Ovary (tissue), 9 donors: Measurements from ENCODE around the gene SLC41A3. TPM values are rescaled to one million over a fixed set of nuclear protein-coding genes. Genes with fewer than 3 reads are reported as not detected.
"Not testable (repeated sequence)": the region's sequence is repeated elsewhere in the genome, so short reads cannot be mapped to it uniquely, and the experiment has no call there.

Source experiments
- DNase-seq, 5 donors: peaks; one replicate each; pipeline ENCODE4 v3.0.0-alpha.2; 2019 to 2020
- H3K27ac ChIP-seq, 2 donors: fragments of 200-600 bp; one replicate each; pipeline versions ENCODE4 v1.5.1 to v1.8.0; 2019 to 2022
- H3K27me3 ChIP-seq: fragments of 200-600 bp; one replicate; pipeline ENCODE4 v1.8.0; 2022
- H3K36me3 ChIP-seq: fragments of 200-600 bp; sonication (generic); one replicate; pipeline ENCODE4 v1.5.1; 2019
- H3K4me1 ChIP-seq: one replicate; pipeline ENCODE4 v1.8.1; 2013; ENCODE audit warnings: mild to moderate bottlenecking, moderate library complexity; ENCODE audit not compliant: insufficient read depth
- H3K4me3 ChIP-seq: fragments of 200-600 bp; sonication (generic); one replicate; pipeline ENCODE4 v1.5.1; 2017
- H3K9me3 ChIP-seq, 2 donors: fragments of 200-600 bp in 1 of 2; sonication (generic) in 1 of 2; one replicate each; pipeline versions ENCODE4 v1.5.1 to v1.8.1; 2013 to 2019; ENCODE audit warnings: mild to moderate bottlenecking in 1 of 2, moderate library complexity in 1 of 2
- CTCF ChIP-seq, 3 donors: fragments of 450-650 bp in 2 of 3; fragments of 200-600 bp in 1 of 3; IDR thresholded peaks; one replicate each; pipeline versions ENCODE4 v1.5.1 to v1.8.0; 2016 to 2022; ENCODE audit warnings: antibody characterized with exemption in 3 of 3, mild to moderate bottlenecking in 1 of 3
- EP300 ChIP-seq: sonication (generic); formaldehyde crosslinking; IDR thresholded peaks from one replicate; pipeline ENCODE4 v1.6.1; 2017; ENCODE audit warnings: antibody characterized with exemption
- POLR2A ChIP-seq: fragments of 450-650 bp; IDR thresholded peaks from one replicate; pipeline ENCODE4 v1.6.1; 2017; ENCODE audit warnings: antibody characterized with exemption, mild to moderate bottlenecking, moderate library complexity
- WGBS, 3 donors: extraction: QIAGEN DNeasy Blood & Tissue Kit in 1 of 3; methylation state at CpG; one replicate each; pipeline versions ENCODE4 v1.1.5 to v1.1.7; 2013 to 2017; 5-methylcytosine and 5-hydroxymethylcytosine counted together
- intact Hi-C, 4 donors: fragments of 100-400 bp; cut with DNase I; formaldehyde crosslinking; loops; one replicate each; pipeline versions ENCODE4 v1.11.0 to v1.15.1; 2022 to 2023
- polyA plus RNA-seq, 2 donors: library from polyadenylated mRNA; stranded (reverse); fragments of 200-250 nt in 1 of 2; fragments of 350-450 nt in 1 of 2; fragmentation: Illumina TruSeq in 1 of 2; extraction: RNeasy Lipid Tissue Mini Kit (QIAGEN cat#74804) in 1 of 2; gene quantifications; one replicate each; pipeline ENCODE4 v1.2.3, GENCODE V29; 2013 to 2014
- total RNA-seq, 7 donors: library from RNA; depleted of rRNA in 2 of 7; stranded (reverse); fragments of >200 nt in 2 of 7; fragmentation: NEBNext Ultra II Directional in 3 of 7; extraction: Animal tissue kit (Norgen Biotek cat#: 25700) in 3 of 7; gene quantifications; one replicate each; pipeline versions ENCODE4 v1.1.0 to v1.2.4, GENCODE V29; 2016 to 2023
- donor health status: DM: no; HTN: no; CAD: no; lungs with moderate emphysema.
- donor health status: DM: no; HTN: no; CAD: no.
- donor health status: Bipolar disorder and iron deficiency.
- donor health status: DM: yes; HTN: yes; CAD: no.
- donor health status: DM: no; HTN: no; CAD: no.
- donor health status: DM: yes; HTN: yes; CAD: no.

SLC41A3 gene
- total and polyA plus RNA-seq, 9 donors: 58.1 to 107 (median 77.7) TPM

- no peak for DNase-seq
- intact Hi-C loops: no loop called here
- H3K4me3 ChIP-seq: no peak overlapping the region
- no peaks in the 10 kb centered on the region for H3K36me3 ChIP-seq
- no peaks in the 10 kb centered on the region for H3K9me3 ChIP-seq
- 72 to 80% (median 76%) methylated on average over 18 of the region's 18 CpGs for WGBS, 3 donors
- H3K4me1 ChIP-seq: no peaks in the 10 kb centered on the region
- TF ChIP-seq POLR2A (no peak), CTCF (IDR thresholded peaks at IDR 0.05) (no peak), EP300 (no peak)
- H3K27ac ChIP-seq: no peak overlapping the region
- H3K27me3 ChIP-seq: no peaks in the 10 kb centered on the region
Measured at GRCh38 chr3:126100634-126101301, 16.8 kb upstream of the SLC41A3 start.

- WGBS, 3 donors: 83 to 90% (median 83%) methylated on average over 4 of the region's 4 CpGs
- Histone ChIP-seq H3K27ac (no peak overlapping the region), H3K4me1 (no peaks in the 10 kb centered on the region), H3K4me3 (no peak overlapping the region), H3K9me3 (no peaks in the 10 kb centered on the region), H3K27me3 (no peaks in the 10 kb centered on the region), H3K36me3 (no peaks in the 10 kb centered on the region)
- TF ChIP-seq CTCF (IDR thresholded peaks at IDR 0.05) (no peak), POLR2A (no peak), EP300 (no peak)
- intact Hi-C loops: no loop called here
- no peak for DNase-seq
Measured at GRCh38 chr3:126100269-126100633, 16.3 kb upstream of the SLC41A3 start.

- no peak for DNase-seq
- H3K36me3 ChIP-seq: no peaks in the 10 kb centered on the region
- WGBS, 3 donors: 66 to 71% (median 70%) methylated on average over 2 of the region's 2 CpGs
- no peaks in the 10 kb centered on the region for H3K4me1 ChIP-seq
- no peaks in the 10 kb centered on the region for H3K9me3 ChIP-seq
- no peak overlapping the region for H3K27ac ChIP-seq
- H3K27me3 ChIP-seq: no peaks in the 10 kb centered on the region
- H3K4me3 ChIP-seq: no peak overlapping the region
- TF ChIP-seq CTCF (IDR thresholded peaks at IDR 0.05) (no peak), EP300 (no peak), POLR2A (no peak)
- intact Hi-C loops: no loop called here
Measured at GRCh38 chr3:126098391-126098858, 14.5 kb upstream of the SLC41A3 start.

GRCh38 chr3:126097801-126098200 lies 13.9 kb upstream of the SLC41A3 start:
- H3K36me3 ChIP-seq: no peaks in the 10 kb centered on the region
- TF ChIP-seq EP300 (no peak), CTCF (IDR thresholded peaks at IDR 0.05) (no peak), POLR2A (no peak)
- peaks cover 2% of the 10 kb centered on the region for H3K4me1 ChIP-seq
- no peaks in the 10 kb centered on the region for H3K9me3 ChIP-seq
- H3K27ac ChIP-seq: no peak overlapping the region
- no peak overlapping the region for H3K4me3 ChIP-seq
- H3K27me3 ChIP-seq: no peaks in the 10 kb centered on the region
- no peak for DNase-seq
- intact Hi-C loops: no loop called here

- WGBS, 3 donors: 76 to 91% (median 85%) methylated on average over 6 of the region's 6 CpGs
Measured at GRCh38 chr3:126096274-126096673, 12.3 kb upstream of the SLC41A3 start.

GRCh38 chr3:126092128-126092527 lies 8.2 kb upstream of the SLC41A3 start:
- DNase-seq, H3K4me1 ChIP-seq, H3K27ac ChIP-seq, H3K36me3 ChIP-seq, H3K4me3 ChIP-seq, H3K27me3 ChIP-seq, H3K9me3 ChIP-seq, intact Hi-C loops: not testable (repeated sequence)
- WGBS, 3 donors: 85 to 93% (median 92%) methylated on average over 5 of the region's 5 CpGs

More at GRCh38 chr3:126096274-126096673, 12.3 kb upstream of the SLC41A3 start:
- H3K27me3 ChIP-seq, DNase-seq, H3K9me3 ChIP-seq, intact Hi-C loops, H3K36me3 ChIP-seq, H3K4me3 ChIP-seq, H3K27ac ChIP-seq, H3K4me1 ChIP-seq: not testable (repeated sequence)
